Lung (tissue), 12 donors: ENCODE measurements around the gene FOXO3. TPM values are rescaled to one million over a fixed set of nuclear protein-coding genes. Genes with fewer than 3 reads are reported as not detected.

ENCODE experiments used
- ATAC-seq: fragments of 200-7000 bp; cut with Tn5 transposase; one replicate; pipeline ENCODE4 v1.9.1; 2020; ENCODE audit warnings: moderate number of reproducible peaks; ENCODE audit not compliant: insufficient read depth, low FRiP score
- DNase-seq, 3 donors: peaks; one replicate each; pipeline ENCODE4 v3.0.0-alpha.2; 2013 to 2017
- H3K27ac ChIP-seq, 2 donors: one replicate each; pipeline ENCODE4 v1.5.1; 2013; ENCODE audit warnings: mild to moderate bottlenecking in 2 of 2, moderate library complexity in 2 of 2, control low read depth in 1 of 2, inconsistent platforms in 1 of 2, low read depth in 1 of 2, low read length in 1 of 2
- H3K27me3 ChIP-seq, 3 donors: one replicate each; pipeline ENCODE4 v1.5.1; 2013; ENCODE audit warnings: low read length in 2 of 3; ENCODE audit not compliant: control insufficient read depth in 3 of 3, insufficient read depth in 3 of 3
- H3K36me3 ChIP-seq, 4 donors: one replicate each; pipeline ENCODE4 v1.5.1; 2013; ENCODE audit warnings: low read length in 4 of 4, mild to moderate bottlenecking in 1 of 4, moderate library complexity in 1 of 4; ENCODE audit not compliant: control insufficient read depth in 4 of 4, insufficient read depth in 4 of 4
- H3K4me1 ChIP-seq, 5 donors: one replicate each; pipeline ENCODE4 v1.5.1; 2013; ENCODE audit warnings: low read length in 5 of 5, mild to moderate bottlenecking in 2 of 5, moderate library complexity in 1 of 5; ENCODE audit not compliant: control insufficient read depth in 5 of 5, insufficient read depth in 5 of 5
- H3K4me3 ChIP-seq: one replicate; pipeline ENCODE4 v1.5.1; 2013; ENCODE audit warnings: mild to moderate bottlenecking, control low read depth, moderate library complexity
- H3K9ac ChIP-seq, 2 donors: one replicate each; pipeline ENCODE4 v1.5.1; 2013; ENCODE audit warnings: low read length in 2 of 2, control low read depth in 1 of 2; ENCODE audit not compliant: insufficient read depth in 1 of 2
- H3K9me3 ChIP-seq, 4 donors: one replicate each; pipeline ENCODE4 v1.5.1; 2013; ENCODE audit warnings: low read length in 3 of 4, mild to moderate bottlenecking in 1 of 4, moderate library complexity in 1 of 4; ENCODE audit not compliant: control insufficient read depth in 4 of 4, insufficient read depth in 3 of 4
- CTCF ChIP-seq: IDR thresholded peaks from 2 replicates; pipeline ENCODE4 v1.5.1; 2012; ENCODE audit warnings: mild to moderate bottlenecking; ENCODE audit errors: control extremely low read depth, extremely low read depth
- WGBS, 2 donors: extraction: QIAGEN DNeasy Blood & Tissue Kit; methylation state at CpG; one replicate each; pipeline ENCODE4 v1.1.7; 2013; 5-methylcytosine and 5-hydroxymethylcytosine counted together
- polyA plus RNA-seq, 2 donors: library from polyadenylated mRNA; stranded (reverse); fragments of 200-250 nt; gene quantifications; one replicate each; pipeline ENCODE4 v1.2.1, GENCODE V29; 2013
- total RNA-seq, 2 donors: library from RNA; depleted of rRNA in 1 of 2; stranded (reverse); fragments of >200 nt in 1 of 2; gene quantifications; one replicate each; pipeline ENCODE4 v1.2.1, GENCODE V29; 2014 to 2021
- donor health status: control.
- donor health status: control.
- donor health status: Bipolar disorder and iron deficiency.
- donor health status: healthy.
- donor health status: DM: yes; HTN: yes; CAD: no.

Gene FOXO3
- total and polyA plus RNA-seq, 4 donors = 12.1 to 101 (median 40.0) TPM

- DNase-seq (no peak), ATAC-seq (no peak)
- H3K9me3 ChIP-seq = no peaks in the 10 kb centered on the region
- peaks cover 0 to 4% (median 1%) of the 10 kb centered on the region in 4 donors for H3K36me3 ChIP-seq
- H3K27ac ChIP-seq = no peak overlapping the region
- H3K4me1 ChIP-seq = peaks cover 14 to 81% (median 29%) of the 10 kb centered on the region in 5 donors
- H3K27me3 ChIP-seq = no peaks in the 10 kb centered on the region
- no peak for TF ChIP-seq CTCF
- WGBS, 2 donors = 64 to 82% methylated on average over 3 of the region's 3 CpGs
- H3K9ac ChIP-seq = no peak overlapping the region
- H3K4me3 ChIP-seq = no peak overlapping the region
Observed at GRCh38 chr6:108648191-108648590, 87.5 kb downstream of the FOXO3 start.

GRCh38 chr6:108650325-108650724 is 89.6 kb downstream of the FOXO3 start:
- Histone ChIP-seq H3K9ac (no peak overlapping the region), H3K4me1 (peaks cover 15 to 79% (median 43%) of the 10 kb centered on the region in 5 donors), H3K27ac (peak overlapping the region; percentile 46 to 61), H3K27me3 (no peaks in the 10 kb centered on the region), H3K9me3 (no peaks in the 10 kb centered on the region), H3K36me3 (peaks cover 0 to 4% (median 1%) of the 10 kb centered on the region in 4 donors), H3K4me3 (no peak overlapping the region)
- ATAC-seq (peak; percentile 10), DNase-seq (peak in 2 of 3 donors; percentile 42 to 59)
- TF ChIP-seq CTCF = no peak
- 58 to 63% methylated on average over 1 of the region's 1 CpG for WGBS, 2 donors

GRCh38 chr6:108650781-108651180 is 90.1 kb downstream of the FOXO3 start:
- Histone ChIP-seq H3K27ac (peak overlapping the region in 1 of 2 donors; percentile 86), H3K9ac (no peak overlapping the region), H3K9me3 (no peaks in the 10 kb centered on the region), H3K36me3 (peaks cover 0 to 4% (median 1%) of the 10 kb centered on the region in 4 donors), H3K4me1 (peaks cover 18 to 81% (median 46%) of the 10 kb centered on the region in 5 donors), H3K27me3 (no peaks in the 10 kb centered on the region), H3K4me3 (no peak overlapping the region)
- no peak for TF ChIP-seq CTCF
- no peak for ATAC-seq
- no peak for DNase-seq
- WGBS, 2 donors = 45 to 56% methylated on average over 5 of the region's 5 CpGs
